ENCODE results near the gene ATRN.

DNA sequence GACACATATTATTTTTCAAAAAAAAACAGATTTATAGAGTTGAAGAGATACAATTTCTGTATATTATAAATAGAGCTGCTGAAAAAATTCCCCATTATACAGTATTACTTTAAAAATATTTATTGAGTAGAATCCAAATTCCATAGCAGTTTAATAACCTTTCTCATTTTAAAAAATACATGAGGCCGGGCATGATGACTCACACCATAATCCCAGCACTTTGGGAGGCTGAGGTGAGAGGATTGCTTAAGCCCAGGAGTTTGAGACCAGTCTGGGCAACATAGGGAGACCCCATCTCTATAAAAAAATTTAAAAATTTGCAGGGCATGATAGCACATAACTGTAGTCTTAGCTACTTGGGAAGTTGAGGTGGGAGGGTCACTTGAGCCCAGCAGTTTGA lies 13.0 kb downstream of the ATRN start:
- TF ChIP-seq YY1 (IDR thresholded peaks at IDR 0.05; ENCODE audit: insufficient read depth, insufficient read length) (no peak), SUZ12 (IDR thresholded peaks at IDR 0.05; ENCODE audit: extremely low read depth, insufficient read depth, insufficient read length) (no peak)
